ENCODE results near the gene TMEM151B.

The TMEM151B gene

DNA sequence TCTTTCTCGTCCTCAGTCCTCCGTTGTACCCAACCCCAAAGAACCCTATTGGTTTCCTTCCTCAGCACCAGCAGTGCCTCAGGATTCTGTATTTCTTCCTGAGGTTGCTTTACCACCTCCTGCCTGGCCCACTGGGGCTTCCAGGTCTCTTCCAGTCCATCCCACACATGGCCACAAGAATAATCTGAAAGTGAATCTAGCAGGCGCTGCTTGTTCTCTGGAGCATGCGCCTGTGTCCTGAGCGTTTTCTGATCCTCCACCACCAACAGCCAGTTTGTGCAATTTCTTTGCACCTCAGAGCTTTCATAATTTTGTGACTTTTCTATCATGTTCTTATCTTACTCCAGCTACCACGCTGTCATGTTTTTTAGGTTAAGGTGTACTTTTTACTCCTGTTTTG lies 35.0 kb upstream of the TMEM151B start:
- TF ChIP-seq, protein P1, sequence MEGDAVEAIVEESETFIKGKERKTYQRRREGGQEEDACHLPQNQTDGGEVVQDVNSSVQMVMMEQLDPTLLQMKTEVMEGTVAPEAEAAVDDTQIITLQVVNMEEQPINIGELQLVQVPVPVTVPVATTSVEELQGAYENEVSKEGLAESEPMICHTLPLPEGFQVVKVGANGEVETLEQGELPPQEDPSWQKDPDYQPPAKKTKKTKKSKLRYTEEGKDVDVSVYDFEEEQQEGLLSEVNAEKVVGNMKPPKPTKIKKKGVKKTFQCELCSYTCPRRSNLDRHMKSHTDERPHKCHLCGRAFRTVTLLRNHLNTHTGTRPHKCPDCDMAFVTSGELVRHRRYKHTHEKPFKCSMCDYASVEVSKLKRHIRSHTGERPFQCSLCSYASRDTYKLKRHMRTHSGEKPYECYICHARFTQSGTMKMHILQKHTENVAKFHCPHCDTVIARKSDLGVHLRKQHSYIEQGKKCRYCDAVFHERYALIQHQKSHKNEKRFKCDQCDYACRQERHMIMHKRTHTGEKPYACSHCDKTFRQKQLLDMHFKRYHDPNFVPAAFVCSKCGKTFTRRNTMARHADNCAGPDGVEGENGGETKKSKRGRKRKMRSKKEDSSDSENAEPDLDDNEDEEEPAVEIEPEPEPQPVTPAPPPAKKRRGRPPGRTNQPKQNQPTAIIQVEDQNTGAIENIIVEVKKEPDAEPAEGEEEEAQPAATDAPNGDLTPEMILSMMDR (IDR thresholded peaks at IDR 0.05): no peak

DNA sequence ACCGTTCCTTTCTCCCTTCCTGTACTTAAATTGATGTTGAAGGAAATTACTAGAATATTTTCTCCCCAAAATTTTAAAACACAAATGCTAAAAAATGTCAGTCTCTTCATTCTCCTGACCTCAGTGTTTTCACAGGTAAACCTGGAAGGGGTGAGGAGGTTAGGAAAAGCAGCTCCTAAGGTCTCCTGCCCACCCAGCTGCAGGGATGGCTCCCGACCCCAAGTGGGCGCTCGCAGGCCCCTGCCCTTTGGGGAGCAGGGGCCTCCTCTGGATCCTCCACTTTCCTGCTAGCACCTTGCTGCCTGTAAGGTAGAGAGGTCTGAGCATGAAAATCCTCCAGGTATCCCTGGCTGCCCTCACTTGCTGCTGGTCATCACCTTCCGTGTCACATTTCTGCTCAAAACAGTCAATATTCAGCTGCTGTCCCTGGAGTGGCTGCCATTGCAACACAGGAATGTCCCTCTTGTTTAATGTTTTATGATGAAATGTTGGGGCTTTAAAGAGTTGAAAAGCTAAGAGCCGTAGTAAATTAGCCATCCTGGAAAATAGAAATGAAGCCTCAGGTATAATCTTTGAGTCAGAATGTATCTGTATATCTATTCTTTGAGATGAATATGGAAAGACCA lies 34.2 kb upstream of the TMEM151B start:
- TF ChIP-seq, protein P1 (IDR thresholded peaks at IDR 0.05): no peak

DNA sequence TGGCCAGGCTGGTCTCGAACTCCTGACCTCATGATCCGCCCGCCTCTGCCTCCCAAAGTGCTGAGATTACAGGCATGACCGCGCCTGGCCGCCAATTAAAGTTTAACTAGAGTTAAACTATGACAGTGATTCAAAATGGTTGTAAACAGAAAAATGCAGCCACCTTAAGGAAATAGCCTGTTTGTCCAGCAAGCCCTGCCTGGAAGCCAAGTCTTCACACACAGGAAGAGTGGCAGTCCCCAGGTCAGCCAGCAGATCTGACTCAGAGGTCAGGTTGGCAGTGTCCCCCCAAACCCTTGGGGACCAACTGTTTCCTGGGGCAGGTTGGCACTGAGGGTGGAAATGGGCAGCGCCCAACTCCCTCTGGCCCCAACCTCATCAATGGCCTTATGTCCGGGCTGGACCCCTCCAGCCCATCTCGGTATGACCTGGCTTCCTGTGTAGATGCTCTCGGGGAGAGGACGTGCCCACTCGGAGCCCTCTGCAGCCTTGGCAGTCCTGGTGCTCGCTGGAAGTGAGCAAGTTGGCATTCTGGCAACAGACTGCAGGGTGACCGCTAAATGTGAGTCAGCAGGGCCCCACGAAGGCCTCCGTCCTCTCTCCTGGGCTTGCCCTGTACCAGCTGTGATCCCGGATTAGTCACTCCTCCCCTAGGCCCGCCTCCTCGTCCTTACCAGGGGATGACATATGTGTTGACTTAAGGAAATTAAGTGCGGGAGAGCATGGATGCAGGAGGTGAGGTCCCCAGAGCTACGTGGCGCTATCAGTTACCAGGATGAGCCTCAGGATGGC lies 33.0 kb upstream of the TMEM151B start:
- TF ChIP-seq, protein P1 (IDR thresholded peaks at IDR 0.05): no peak

DNA sequence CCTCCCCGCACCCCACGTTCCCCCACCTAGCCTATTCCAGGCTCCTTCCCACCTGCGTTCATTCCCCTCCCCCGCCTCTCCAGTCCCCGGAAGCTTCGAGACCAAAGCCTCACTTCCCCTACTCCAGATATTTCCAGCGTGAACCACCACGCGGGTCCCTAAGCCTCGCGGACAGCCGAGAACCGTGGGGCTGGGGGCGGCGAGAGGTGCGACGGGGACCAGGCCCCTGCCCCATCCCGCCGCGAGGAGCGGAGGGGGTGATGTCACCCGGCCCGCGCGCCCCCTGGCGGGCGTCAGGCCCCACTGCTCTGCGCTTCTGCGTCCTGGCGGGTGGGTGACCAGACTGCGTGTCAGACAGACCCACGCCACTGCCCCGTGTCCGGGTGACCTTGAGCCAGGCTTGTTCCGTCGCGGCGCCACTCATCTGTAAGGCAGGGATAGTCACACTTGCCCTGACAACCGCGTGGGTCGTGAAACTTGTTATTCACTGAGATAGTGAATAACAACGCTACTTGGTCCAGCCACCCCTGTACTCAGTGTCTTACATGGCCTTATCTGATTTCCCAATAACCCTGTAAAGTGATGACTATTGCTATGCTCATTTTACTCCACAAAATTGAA lies 32.3 kb upstream of the TMEM151B start:
- TF ChIP-seq, protein P1 (IDR thresholded peaks at IDR 0.05): peak; percentile 94

- TF ChIP-seq, protein P1 (IDR thresholded peaks at IDR 0.05): no peak
These were observed 31.4 kb upstream of the TMEM151B start for GRCh38 chr6:44238687-44239350.

- TF ChIP-seq, protein P1 (IDR thresholded peaks at IDR 0.05): no peak
These were observed 26.9 kb upstream of the TMEM151B start for GRCh38 chr6:44243345-44243744.

GRCh38 chr6:44245391-44245911 lies 24.8 kb upstream of the TMEM151B start:
- TF ChIP-seq, protein P1 (IDR thresholded peaks at IDR 0.05): no peak
